GM04504 (cell line): Measurements from ENCODE around the gene A4GALT.
"Not testable (repeated sequence)": the region's sequence is repeated elsewhere in the genome, so short reads cannot be mapped to it uniquely, and the experiment has no call there.

Experiments used
- DNase-seq: peaks from one replicate; pipeline ENCODE4 v3.0.0-alpha.2; 2012; ENCODE audit warnings: low read depth

A4GALT gene

DNA sequence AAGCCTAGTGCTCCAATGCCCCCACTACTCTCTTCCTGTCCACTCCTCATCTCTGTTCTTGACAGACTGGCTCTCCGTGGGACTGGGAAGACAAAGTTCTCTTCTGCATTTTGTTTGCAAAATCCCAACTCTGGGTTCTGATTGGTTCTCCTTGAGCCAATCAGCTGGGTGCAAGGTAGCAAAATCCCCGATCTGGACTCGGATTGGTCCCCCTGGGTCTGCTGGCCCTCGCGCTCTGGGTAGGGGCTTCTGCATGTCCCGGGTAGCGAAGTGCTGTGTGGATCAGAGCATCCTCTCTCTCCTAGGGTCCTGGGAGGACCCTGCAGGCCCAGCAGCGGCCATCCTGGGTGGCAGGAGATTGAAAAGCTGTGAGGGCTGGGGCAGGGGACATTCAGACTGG, 22.3 kb upstream of the A4GALT start:
- DNase-seq, result no peak

DNA sequence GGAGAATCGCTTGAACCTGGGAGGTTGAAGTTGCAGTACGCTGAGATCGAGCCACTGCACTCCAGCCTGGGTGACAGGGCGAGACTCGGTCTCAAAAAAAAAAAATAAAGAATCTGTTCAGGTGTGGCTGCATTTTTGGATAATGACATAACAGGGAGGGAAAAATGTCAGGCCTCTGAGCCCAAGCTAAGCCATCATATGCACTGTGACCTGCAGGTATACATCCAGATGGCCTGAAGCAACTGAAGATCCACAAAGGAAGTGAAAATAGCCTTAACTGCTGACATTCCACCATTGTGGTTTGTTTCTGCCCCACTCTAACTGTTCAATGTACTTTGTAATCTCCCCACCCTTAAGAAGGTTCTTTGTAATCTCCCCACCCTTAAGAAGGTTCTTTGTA, 19.6 kb upstream of the A4GALT start:
- not testable (repeated sequence) for DNase-seq

DNA sequence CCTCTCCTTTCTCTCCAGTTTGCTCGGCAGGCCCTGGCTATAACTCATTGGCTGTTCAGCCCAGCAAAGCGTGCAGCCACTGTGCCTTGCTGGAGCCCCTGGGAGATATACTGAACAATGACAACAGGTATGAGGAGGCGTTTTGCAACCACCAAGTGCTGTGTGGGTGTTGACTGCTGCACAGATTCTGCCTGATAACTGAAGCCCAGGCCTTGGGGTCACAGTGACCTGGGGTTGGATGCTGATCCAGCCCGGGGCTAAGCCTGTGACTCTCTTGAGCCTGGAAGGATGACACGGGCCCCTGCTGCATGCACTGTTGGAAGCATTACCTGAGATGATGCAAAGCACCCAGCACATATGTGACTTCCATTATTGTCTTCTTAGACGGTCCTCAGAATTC, 13.7 kb upstream of the A4GALT start:
- no peak for DNase-seq

DNA sequence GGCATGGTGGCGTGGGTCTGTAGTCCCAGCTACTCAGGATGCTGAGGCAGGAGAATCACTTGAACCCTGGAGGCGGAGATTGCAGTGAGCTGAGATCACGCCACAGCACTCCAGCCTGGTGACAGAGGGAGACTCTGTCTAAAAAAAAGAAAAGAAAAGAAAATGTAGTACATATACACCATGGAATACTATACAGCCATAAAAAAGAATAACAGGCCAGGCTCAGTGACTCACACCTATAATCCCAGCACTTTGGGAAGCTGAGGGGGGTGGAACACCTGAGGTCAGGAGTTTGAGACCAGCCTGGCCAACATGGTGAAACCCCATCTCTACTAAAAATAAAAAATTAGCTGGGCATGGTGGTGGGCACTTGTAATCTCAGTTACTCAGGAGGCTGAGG, 12.7 kb upstream of the A4GALT start:
- DNase-seq, result not testable (repeated sequence)

DNA sequence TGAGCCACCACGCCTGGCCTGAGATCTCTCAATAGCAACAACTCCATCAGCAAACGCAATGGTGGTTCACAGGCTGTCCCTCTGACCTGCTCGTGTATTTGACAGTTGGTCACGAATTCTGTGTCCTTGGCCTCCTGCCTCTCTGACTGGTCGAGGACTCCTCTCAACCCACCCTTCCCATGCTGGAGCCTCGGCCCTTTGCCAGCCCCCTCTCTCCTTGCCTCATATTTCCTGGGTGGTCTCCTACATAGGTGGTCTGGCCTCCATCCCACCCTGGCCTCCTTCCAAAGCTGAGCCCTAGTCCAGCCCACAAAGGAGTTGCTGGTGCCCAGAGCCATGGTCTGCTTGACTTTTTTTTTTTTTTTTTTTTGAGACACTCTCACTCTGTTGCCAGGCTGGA, 11.4 kb upstream of the A4GALT start:
- no peak for DNase-seq

DNA sequence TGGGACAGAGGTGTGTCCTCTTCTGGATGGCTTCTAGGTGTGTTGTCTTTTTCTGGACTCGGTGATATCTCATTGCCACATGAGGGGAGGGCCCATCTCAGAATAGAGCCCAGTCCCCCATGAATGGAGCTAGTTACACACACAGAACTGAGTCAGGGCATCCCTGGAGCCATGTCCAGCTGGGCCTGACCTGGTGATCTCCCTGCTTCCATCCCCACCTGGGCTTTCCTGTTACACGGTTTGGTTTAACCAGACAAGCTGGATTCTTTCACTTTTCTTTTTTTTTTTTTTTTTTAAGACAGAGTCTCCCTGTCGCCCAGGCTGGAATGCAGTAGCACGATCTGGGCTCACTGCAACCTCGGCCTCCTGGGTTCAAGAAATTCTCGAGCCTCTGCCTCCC, 6.1 kb upstream of the A4GALT start:
- no peak for DNase-seq

DNA sequence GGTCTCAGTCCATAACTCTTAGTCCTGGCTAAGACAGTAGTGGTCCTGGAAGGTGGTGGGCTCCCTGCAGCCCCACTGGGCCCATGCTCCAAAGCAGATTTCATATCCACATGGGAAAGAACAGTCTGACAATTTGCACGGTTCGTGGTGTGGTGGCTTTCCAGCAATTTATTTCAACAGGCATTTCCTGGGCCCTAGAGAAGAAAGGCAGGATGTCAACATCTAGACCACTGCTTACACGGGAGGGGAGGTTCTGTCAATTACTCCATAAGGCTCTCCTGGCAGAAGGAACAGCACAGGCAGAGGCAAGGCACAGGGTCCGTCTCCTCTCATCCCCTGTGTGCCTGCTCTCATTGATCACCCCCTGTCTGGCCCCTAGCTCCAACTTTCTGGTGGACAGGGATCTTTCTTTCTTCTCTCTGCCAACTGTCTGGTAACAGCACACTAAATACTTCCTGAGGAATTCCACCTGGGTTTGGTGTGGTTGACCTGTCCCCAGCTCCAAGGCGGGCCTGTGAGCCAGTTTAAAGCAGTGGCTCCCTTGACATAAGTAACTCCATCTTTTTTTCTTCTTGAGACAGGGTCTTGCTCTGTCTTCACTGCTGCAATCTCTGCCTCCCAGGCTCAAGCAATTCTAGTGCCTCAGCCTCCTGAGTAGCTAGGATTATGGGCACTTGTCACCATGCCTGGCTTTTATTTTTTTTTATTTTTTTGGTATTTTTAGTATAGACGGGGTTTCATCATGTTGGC, 5.1 kb upstream of the A4GALT start:
- DNase-seq, result no peak

DNA sequence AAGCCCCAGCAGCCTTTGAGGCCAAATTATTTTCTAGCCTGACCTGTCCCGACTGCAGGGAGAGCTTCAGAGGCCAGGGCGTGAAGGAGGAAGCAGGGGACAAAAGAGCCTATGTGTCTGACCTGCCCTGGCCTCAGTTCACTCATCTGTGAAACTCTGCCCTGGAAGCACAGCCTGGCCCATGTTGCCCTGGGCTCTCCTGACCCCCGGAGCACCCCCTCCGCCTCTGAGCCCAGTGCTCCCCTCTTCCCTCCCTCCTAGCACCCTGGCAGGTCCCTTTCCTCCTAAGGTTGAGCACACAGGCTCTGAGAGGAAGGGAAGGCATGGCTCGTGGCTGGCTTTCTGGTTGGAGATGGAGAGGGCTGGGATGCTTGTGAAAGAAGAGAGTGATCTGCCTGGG, 3.4 kb upstream of the A4GALT start:
- no peak for DNase-seq

DNA sequence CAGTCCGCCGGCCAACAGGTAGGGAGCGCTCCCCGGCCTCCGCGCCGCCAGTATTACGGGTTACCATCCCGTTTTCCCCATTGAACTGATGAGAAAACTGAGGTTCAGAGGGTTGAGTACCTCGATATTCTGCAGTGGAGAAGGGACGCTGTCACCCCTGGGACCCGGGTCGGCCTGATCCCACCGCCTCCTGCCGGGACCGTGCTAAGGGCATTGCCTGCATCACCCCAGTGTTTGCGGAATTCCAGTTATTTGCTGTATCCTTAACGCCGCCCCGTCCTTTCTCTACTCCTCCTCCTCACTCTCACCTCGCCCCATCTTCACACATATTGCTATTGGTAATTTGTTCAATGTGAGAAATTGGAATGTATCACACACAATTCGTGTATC, 370 bp upstream of the A4GALT start:
- DNase-seq, result no peak

DNA sequence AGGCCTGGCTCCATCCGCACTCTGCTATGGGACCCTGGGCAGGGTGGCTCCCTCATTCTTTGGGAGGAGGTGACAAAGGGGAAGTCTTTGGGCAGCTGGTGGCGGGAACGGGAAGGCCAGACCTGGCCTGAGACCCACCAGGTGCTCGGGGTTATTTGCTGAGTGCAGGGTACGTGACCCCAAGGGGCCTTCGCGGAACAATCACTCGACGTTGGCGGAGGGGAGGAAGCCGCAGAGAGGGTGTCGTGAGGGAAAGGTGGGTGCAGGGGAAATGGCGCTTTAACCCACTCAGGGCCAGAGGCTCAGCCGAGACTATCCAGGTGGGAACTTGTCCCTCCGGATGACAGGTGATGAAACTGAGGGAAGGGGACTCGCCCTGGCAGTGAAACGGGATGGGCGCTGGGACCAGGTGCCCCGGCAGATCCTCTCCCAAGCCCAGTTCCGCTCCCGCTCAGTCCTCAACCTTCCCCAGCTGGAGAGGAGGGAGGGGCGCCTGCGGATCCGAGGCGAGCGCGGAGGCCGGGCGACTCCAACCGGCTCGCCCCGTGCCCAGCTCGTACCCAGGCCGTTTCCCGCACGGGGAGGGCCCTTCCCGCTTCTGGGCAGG, 911 bp downstream of the A4GALT start:
- DNase-seq, result no peak

DNA sequence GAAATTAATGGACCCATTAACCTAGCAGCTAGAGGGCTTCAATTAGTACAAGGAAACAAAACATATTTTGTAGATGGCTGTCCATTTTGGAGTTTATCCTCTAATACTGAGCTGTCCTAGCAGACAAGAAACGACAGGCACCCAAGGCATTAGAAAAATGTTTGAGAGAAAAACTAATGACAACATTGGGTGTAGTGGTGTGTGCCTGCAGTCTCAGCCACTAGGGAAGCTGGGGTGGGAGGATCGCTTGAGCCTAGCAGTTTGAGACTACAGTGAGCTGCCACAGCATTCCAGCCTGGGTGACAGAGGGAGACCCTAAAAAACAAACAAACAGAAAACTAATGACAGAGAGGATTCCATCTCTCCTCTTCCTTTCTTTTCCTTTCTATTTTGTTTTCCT, 1.5 kb downstream of the A4GALT start:
- no peak for DNase-seq

DNA sequence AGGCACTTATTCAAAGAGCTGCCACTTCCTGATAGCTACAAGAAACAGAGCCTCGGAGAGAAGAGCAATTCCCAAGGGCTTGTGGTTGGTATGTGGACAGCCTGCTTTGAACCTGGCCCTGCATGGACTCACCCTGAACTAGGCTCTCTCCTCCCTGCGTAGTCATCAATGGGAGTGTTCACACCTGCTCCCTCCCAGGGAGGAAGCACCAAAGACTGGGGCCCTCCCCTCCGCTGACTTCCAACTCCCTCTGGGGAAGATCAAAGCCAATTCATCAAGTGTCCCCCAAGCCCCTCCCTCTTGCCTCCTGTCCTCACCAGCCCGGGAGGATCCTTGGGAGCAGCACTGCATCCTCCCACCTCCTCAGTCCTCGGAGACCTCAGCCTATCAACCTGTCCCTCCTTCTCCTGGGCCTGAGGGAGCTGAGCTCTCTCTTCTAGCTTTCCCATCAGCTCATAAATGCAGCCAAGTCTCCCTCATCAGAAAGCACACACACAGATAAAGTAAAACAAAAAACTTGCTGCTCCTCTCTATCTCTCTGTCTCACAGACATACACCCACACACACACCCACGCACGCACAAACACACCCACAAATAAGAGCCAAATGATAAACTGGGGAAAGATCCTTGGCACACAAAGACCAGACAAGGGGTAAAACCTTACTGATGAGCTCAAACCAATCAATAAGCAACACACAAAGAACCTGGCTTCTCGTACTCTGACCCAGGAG, 3.3 kb downstream of the A4GALT start:
- no peak for DNase-seq

DNA sequence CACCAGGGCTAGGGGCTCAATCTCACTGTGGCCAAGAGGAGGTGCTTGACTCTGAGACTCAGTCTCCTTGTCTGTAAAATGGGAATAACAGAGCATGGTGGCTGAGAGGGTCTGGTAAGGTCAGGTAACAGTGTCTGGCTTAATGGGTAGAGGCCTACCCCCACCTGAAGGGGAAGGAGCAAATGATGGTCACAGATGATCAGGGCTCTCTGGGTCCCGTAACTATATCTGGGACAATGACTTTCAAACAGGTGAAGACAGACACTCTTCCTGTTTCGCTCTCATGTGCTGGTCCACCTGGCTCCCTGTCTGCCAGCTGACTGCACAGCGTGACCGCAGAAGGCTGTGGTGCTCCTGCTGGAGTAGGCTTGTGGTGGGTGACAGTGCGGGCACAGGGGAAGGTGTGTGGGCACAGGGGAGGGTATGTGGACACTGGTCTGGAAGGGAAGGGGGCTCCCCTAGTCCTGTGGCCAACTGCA, 4.0 kb downstream of the A4GALT start:
- DNase-seq, result no peak

DNA sequence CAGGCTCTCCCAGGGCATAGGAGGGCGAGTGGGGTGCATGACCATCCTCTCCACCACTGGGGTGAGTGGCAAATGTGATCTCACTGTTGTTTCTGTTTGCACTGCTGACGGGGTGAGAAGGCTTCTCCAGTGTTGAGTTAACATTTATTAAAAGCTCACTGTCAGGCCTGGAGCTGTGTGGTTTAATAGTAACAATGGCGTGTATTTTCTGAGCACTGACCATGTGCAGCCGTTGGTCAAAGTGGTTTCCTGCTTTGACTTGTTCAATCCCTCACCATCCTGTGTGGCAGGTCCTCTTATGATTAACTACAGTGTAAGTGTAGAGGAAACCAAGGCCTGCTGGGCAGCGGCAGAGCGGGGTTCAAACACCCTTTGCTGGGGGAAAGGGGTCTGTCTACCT, 4.4 kb downstream of the A4GALT start:
- no peak for DNase-seq

DNA sequence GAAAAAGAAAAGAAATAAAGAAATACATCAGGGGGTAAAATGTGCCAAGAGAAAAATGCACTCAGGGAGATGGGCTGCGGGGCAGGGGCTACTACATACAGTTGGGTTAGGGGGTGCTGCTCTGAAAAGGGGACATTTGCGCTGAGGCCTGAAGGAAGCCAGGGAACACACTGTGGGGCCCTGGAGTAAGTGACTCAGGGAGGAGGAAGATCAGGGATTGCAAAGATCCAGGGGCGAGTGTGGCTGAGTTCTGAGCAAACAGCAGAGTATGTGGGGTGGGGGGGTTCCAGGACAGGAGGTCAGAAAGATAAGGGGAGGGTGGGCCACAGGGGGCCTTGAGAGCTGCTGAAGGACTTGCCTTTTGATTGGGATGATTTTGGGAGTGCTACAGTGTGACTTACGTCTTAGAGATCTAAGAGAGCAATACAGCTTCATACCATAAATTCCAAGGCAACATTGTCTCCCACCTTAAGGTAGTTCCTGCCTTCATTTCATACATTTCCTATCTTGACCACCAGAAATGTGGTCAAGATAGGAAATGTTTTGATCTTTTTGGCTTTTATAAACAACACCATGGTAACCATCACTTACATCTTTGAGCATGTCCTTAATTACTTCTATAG, 5.8 kb downstream of the A4GALT start:
- DNase-seq, result no peak

DNA sequence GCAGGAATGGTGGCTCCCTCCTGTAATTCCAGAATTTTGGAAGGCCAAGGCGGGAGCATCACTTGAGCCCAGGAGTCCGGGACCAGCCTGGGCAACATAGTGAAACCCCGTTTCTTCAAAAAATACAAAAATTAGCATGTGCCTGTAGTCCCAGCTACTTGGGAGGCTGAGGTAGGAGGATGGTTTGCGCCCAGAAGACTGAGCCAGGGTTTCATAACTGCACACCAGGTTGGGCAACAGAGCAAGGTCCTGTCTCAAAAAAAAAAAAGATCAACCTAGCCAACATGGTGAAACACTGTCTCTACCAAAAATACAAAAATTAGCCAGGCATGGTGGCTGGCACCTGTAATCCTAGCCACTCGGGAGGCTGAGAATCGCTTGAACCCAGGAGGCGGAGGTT, 6.4 kb downstream of the A4GALT start:
- DNase-seq, result no peak

DNA sequence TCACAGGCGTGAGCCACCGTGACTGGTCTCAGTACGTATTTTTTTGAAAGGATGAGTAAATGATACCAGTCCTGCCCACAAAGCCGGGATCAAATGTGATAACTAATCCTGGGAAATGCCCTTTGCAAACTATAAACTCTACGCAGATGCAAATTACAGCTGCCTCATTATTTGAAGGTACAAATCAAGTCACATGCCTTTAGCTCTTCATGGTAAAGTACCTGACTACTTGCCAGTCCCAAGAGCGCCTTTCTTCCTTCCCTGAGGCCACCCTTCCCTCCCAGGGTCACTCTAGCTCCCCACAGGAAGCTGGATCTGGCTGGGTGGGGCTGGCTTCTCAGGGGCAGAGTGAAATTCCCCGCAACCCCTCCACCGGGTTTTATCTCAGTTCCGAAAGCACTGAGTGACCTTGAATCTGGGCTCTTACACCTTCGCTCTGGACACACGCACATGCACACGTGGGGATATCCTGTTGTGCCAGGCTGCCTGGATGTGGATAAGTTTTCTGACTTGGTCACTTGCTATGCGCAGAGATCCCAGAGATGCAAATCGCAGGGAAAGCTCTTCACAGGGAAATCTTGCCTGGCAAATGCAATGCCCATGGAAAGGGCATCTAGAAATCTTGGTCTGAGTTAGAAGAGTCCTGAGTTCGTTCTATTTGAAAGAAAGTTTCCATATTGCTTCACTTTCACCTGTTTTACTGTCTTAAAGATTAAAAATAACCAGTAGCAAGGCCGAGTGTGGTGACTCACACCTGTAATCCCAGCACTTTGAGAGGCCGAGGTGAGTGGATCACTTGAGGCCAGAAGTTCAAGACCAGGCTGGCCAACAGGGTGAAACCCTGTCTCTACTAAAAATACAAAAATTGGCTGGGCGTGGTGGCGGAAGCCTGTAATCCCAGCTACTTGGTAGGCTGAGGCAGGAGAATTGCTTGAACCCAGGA, 8.5 kb downstream of the A4GALT start:
- DNase-seq, result no peak

DNA sequence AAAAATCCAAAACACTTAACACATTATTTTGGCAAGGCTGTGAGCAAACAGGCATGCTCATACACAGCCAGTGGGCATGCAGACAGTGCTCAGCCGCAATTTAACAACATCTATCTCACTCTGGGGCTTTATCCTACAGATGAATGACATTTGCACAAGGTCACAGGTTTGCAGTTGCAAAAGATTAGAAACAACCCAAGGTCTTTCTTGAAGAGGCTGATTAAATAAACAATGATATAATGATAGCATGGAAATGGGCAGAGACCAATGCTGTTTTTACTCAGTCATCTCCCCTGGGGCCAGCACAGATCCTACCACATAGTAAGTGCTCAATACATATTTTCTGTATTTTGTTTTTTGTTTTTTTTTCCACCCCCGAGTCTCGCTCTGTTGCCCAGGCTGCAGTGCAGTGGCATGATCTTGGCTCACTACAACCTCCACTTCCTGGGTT, 9.4 kb downstream of the A4GALT start:
- no peak for DNase-seq

DNA sequence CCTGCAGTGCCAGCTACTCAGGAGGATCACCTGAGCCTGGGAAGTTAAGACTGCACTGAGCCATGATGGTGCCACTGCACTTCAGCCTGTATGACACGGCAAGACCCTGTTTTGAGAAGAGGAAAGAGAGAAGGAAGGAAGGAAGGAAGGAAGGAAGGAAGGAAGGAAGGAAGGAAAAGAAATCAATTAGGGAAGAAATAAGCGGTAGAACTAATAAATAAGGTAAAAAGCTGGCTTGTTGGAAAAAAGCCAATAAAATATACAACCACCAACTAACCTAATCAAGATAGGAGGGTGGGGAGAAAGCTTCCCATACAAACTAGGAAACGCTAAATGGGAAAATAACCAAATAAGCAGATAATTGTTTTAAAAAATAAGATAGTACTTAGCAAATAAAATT, 12.3 kb downstream of the A4GALT start:
- DNase-seq, result no peak

DNA sequence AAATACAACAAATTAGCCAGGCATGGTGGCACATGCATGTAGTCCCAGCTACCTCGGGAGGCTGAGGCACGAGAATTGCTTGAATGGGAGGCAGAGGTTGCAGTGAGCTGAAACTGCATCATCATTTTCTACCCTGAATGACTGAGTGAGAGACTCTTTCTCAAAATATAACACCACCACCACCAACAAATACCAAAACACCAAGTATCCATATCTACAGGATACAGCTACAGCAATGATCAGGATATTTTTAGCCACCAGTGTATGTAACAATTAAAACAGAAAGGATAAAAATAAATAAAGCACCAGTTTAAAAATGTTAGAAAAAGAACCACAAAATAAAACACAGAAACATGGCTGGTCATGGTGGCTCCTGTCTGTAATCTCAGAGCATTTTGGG, 13.2 kb downstream of the A4GALT start:
- DNase-seq, result no peak

DNA sequence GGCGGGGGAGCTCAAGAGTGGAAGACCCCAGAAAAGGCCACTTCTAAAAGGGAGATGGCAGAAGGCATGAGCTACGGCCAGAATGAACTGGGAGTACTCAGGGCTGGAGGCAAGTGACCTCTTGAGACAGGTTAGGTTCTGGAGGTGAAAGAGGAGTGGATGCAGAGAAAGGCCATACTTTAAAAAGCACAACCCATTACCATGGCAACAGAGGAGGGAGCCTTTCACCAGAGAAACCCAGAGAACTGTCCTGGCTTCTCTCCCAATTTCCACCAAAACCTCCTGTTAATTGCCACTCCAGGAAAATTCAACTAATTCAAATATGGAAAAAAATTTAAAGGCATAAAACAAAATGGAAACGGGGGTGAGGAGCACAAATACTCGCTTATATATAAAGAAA, 15.8 kb downstream of the A4GALT start:
- no peak for DNase-seq

DNA sequence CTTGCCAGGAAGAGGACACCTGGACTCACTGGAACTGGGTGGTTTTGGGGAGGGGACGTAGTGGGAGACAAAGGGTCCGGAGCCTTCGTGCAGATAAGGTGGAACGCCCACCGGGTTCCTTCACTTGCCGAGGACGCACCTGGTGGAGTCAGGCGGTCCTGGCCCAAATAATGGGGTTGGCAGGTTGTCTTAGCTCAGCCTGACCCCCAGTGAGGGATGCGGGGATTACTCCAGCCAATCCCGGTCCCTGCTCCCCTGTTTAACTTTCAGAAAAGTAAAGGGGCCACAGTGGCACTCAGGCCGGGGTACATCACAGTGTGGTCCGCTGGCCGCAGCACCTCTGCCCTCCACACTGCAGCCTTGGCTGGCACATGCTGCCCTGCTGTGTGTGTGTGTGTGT, 18.0 kb downstream of the A4GALT start:
- DNase-seq, result no peak
